Stimulated activated naive B cell treated with anti-CD40 and anti-IgM and Interleukin-4, amounts not matched to agents 10 μg/mL and 1 μg/mL and 100 μg/mL, for 72 hours (primary cell): ENCODE results near the gene RECQL5.

ENCODE experiments used
- ATAC-seq, 2 donors: fragments of 150-1000 bp; cut with Tn5 transposase; replicated peaks; 2 replicates each; pipeline ENCODE4 v1.10.0; 2021; ENCODE audit warnings: moderate library complexity in 1 of 2
- DNase-seq: peaks from one replicate; pipeline ENCODE4 v3.0.0; 2021
- H3K27ac Mint-ChIP-seq: one replicate; pipeline ENCODE4 v1.8.0; 2022; ENCODE audit warnings: mild to moderate bottlenecking, mixed read lengths
- H3K27me3 Mint-ChIP-seq, 2 donors: one replicate each; pipeline ENCODE4 v1.8.0; 2022; ENCODE audit warnings: mixed read lengths in 2 of 2
- H3K36me3 Mint-ChIP-seq, 2 donors: one replicate each; pipeline ENCODE4 v1.8.0; 2022; ENCODE audit warnings: mixed read lengths in 2 of 2, mild to moderate bottlenecking in 1 of 2
- H3K4me1 Mint-ChIP-seq, 2 donors: one replicate each; pipeline ENCODE4 v1.8.0; 2022; ENCODE audit warnings: mixed read lengths in 2 of 2, mild to moderate bottlenecking in 1 of 2
- H3K4me3 Mint-ChIP-seq, 2 donors: one replicate each; pipeline ENCODE4 v1.8.0; 2022; ENCODE audit warnings: mild to moderate bottlenecking in 2 of 2, mixed read lengths in 2 of 2, moderate library complexity in 1 of 2
- H3K9me3 Mint-ChIP-seq, 2 donors: one replicate each; pipeline ENCODE4 v1.8.0; 2022; ENCODE audit warnings: mixed read lengths in 2 of 2, mild to moderate bottlenecking in 1 of 2

Gene RECQL5

GRCh38 chr17:75666959-75667790 is at the start of gene RECQL5, which contains the start of gene SAP30BP:
Gene RECQL5 (minus strand): TSS chr17:75667154. CDS start chr17:75666557, 597 bp downstream.
Gene SAP30BP (plus strand): TSS chr17:75667338. CDS start chr17:75667373, 35 bp downstream.
- H3K27ac Mint-ChIP-seq = peak within 1 kb of the TSS; percentile 76
- ATAC-seq (peak; percentile 63 to 64), DNase-seq (peak; percentile 92)
- peaks cover 0 to 3% of the 10 kb centered on the region in 2 donors for H3K9me3 Mint-ChIP-seq
- no peaks in the 10 kb centered on the region for H3K27me3 Mint-ChIP-seq
- peaks cover 25 to 34% of the 10 kb centered on the region in 2 donors for H3K36me3 Mint-ChIP-seq
- peaks cover 25 to 47% of the 10 kb centered on the region in 2 donors for H3K4me1 Mint-ChIP-seq
- peak within 1 kb of the TSS; percentile 70 to 71 for H3K4me3 Mint-ChIP-seq

GRCh38 chr17:75712446-75712845 is 45.5 kb upstream of the RECQL5 start:
- H3K4me3 Mint-ChIP-seq = no peak overlapping the region
- peaks cover 0 to 2% of the 10 kb centered on the region in 2 donors for H3K4me1 Mint-ChIP-seq
- ATAC-seq = no peak
- H3K27ac Mint-ChIP-seq = no peak overlapping the region
- H3K27me3 Mint-ChIP-seq = peaks cover 0 to 6% of the 10 kb centered on the region in 2 donors
- peaks cover 10 to 15% of the 10 kb centered on the region in 2 donors for H3K36me3 Mint-ChIP-seq
- no peaks in the 10 kb centered on the region for H3K9me3 Mint-ChIP-seq
- no peak for DNase-seq

- peak in 1 of 2 donors; percentile 12 for ATAC-seq
- no peak overlapping the region for H3K4me3 Mint-ChIP-seq
- peaks cover 0 to 7% of the 10 kb centered on the region in 2 donors for H3K4me1 Mint-ChIP-seq
- peaks cover 23 to 45% of the 10 kb centered on the region in 2 donors for H3K36me3 Mint-ChIP-seq
- H3K27ac Mint-ChIP-seq = peak overlapping the region; percentile 27
- H3K27me3 Mint-ChIP-seq = no peaks in the 10 kb centered on the region
- DNase-seq = no peak
- H3K9me3 Mint-ChIP-seq = no peaks in the 10 kb centered on the region
Observed at GRCh38 chr17:75707079-75707571, 40.2 kb upstream of the RECQL5 start.

GRCh38 chr17:75706042-75706728 is 39.2 kb upstream of the RECQL5 start:
- Mint-ChIP-seq H3K4me3 (no peak overlapping the region), H3K9me3 (no peaks in the 10 kb centered on the region), H3K36me3 (peaks cover 29 to 52% of the 10 kb centered on the region in 2 donors), H3K27ac (no peak overlapping the region), H3K27me3 (no peaks in the 10 kb centered on the region), H3K4me1 (peaks cover 0 to 7% of the 10 kb centered on the region in 2 donors)
- no peak for ATAC-seq
- no peak for DNase-seq

- ATAC-seq = no peak
- no peak overlapping the region for H3K27ac Mint-ChIP-seq
- H3K27me3 Mint-ChIP-seq = no peaks in the 10 kb centered on the region
- H3K4me1 Mint-ChIP-seq = peaks cover 0 to 5% of the 10 kb centered on the region in 2 donors
- no peak overlapping the region for H3K4me3 Mint-ChIP-seq
- peaks cover 33 to 59% of the 10 kb centered on the region in 2 donors for H3K36me3 Mint-ChIP-seq
- no peaks in the 10 kb centered on the region for H3K9me3 Mint-ChIP-seq
- no peak for DNase-seq
Observed at GRCh38 chr17:75704963-75705875, 38.3 kb upstream of the RECQL5 start.

- Mint-ChIP-seq H3K27me3 (no peaks in the 10 kb centered on the region), H3K36me3 (peaks cover 37 to 62% of the 10 kb centered on the region in 2 donors), H3K4me3 (no peak overlapping the region), H3K4me1 (peaks cover 0 to 5% of the 10 kb centered on the region in 2 donors), H3K27ac (no peak overlapping the region), H3K9me3 (no peaks in the 10 kb centered on the region)
- ATAC-seq = no peak
- DNase-seq = no peak
Observed at GRCh38 chr17:75703591-75703990, 36.6 kb upstream of the RECQL5 start.

GRCh38 chr17:75703191-75703590 is 36.2 kb upstream of the RECQL5 start:
- no peaks in the 10 kb centered on the region for H3K9me3 Mint-ChIP-seq
- peaks cover 0 to 5% of the 10 kb centered on the region in 2 donors for H3K4me1 Mint-ChIP-seq
- H3K36me3 Mint-ChIP-seq = peaks cover 33 to 58% of the 10 kb centered on the region in 2 donors
- ATAC-seq = no peak
- no peak for DNase-seq
- no peak overlapping the region for H3K27ac Mint-ChIP-seq
- H3K27me3 Mint-ChIP-seq = no peaks in the 10 kb centered on the region
- H3K4me3 Mint-ChIP-seq = no peak overlapping the region

GRCh38 chr17:75701288-75701687 is 34.3 kb upstream of the RECQL5 start:
- Mint-ChIP-seq H3K27ac (no peak overlapping the region), H3K9me3 (no peaks in the 10 kb centered on the region), H3K4me1 (peaks cover 0 to 6% of the 10 kb centered on the region in 2 donors), H3K36me3 (peaks cover 31 to 54% of the 10 kb centered on the region in 2 donors), H3K4me3 (no peak overlapping the region), H3K27me3 (no peaks in the 10 kb centered on the region)
- ATAC-seq (no peak), DNase-seq (no peak)

GRCh38 chr17:75698659-75699058 is 31.7 kb upstream of the RECQL5 start:
- Mint-ChIP-seq H3K27me3 (no peaks in the 10 kb centered on the region), H3K27ac (no peak overlapping the region), H3K4me1 (peaks cover 0 to 10% of the 10 kb centered on the region in 2 donors), H3K9me3 (no peaks in the 10 kb centered on the region), H3K36me3 (peaks cover 32 to 59% of the 10 kb centered on the region in 2 donors), H3K4me3 (no peak overlapping the region)
- ATAC-seq = no peak
- no peak for DNase-seq

GRCh38 chr17:75697651-75698291 is 30.8 kb upstream of the RECQL5 start:
- no peaks in the 10 kb centered on the region for H3K27me3 Mint-ChIP-seq
- no peak overlapping the region for H3K4me3 Mint-ChIP-seq
- H3K4me1 Mint-ChIP-seq = peaks cover 1 to 10% of the 10 kb centered on the region in 2 donors
- peaks cover 32 to 64% of the 10 kb centered on the region in 2 donors for H3K36me3 Mint-ChIP-seq
- no peak overlapping the region for H3K27ac Mint-ChIP-seq
- DNase-seq = no peak
- H3K9me3 Mint-ChIP-seq = no peaks in the 10 kb centered on the region
- ATAC-seq = no peak

- ATAC-seq = no peak
- Mint-ChIP-seq H3K9me3 (no peaks in the 10 kb centered on the region), H3K4me1 (peaks cover 11 to 27% of the 10 kb centered on the region in 2 donors), H3K4me3 (no peak overlapping the region), H3K27ac (no peak overlapping the region), H3K27me3 (no peaks in the 10 kb centered on the region), H3K36me3 (peaks cover 34 to 63% of the 10 kb centered on the region in 2 donors)
- DNase-seq = no peak
Observed at GRCh38 chr17:75695830-75696271, 28.9 kb upstream of the RECQL5 start.

GRCh38 chr17:75695141-75695829 is 28.3 kb upstream of the RECQL5 start:
- H3K27ac Mint-ChIP-seq = no peak overlapping the region
- H3K36me3 Mint-ChIP-seq = peaks cover 33 to 65% of the 10 kb centered on the region in 2 donors

GRCh38 chr17:75694536-75694935 is 27.6 kb upstream of the RECQL5 start:
- Mint-ChIP-seq H3K4me3 (no peak overlapping the region), H3K27ac (no peak overlapping the region), H3K4me1 (peaks cover 19 to 38% of the 10 kb centered on the region in 2 donors), H3K27me3 (no peaks in the 10 kb centered on the region), H3K36me3 (peaks cover 31 to 60% of the 10 kb centered on the region in 2 donors), H3K9me3 (no peaks in the 10 kb centered on the region)
- ATAC-seq = no peak
- DNase-seq = no peak

More at GRCh38 chr17:75695141-75695829, 28.3 kb upstream of the RECQL5 start:
- DNase-seq = no peak
- Mint-ChIP-seq H3K4me3 (no peak overlapping the region), H3K9me3 (no peaks in the 10 kb centered on the region), H3K4me1 (peaks cover 15 to 33% of the 10 kb centered on the region in 2 donors), H3K27me3 (no peaks in the 10 kb centered on the region)
- ATAC-seq = no peak
